Smooth muscle cell of the brain vasculature (primary cell): ENCODE data around the gene DLGAP3.

ENCODE experiments used
- DNase-seq: peaks from one replicate; pipeline ENCODE4 v3.0.0-alpha.2; 2012; ENCODE audit warnings: low read depth, low spot score

The DLGAP3 gene

GRCh38 chr1:34929853-34930701 lies 627 bp upstream of the DLGAP3 start:
- no peak for DNase-seq

- no peak for DNase-seq
These were observed 552 bp downstream of the DLGAP3 start for GRCh38 chr1:34928699-34929496.

- no peak for DNase-seq
These were observed 1.3 kb downstream of the DLGAP3 start for GRCh38 chr1:34928066-34928696.

GRCh38 chr1:34927316-34927715 lies 2.1 kb downstream of the DLGAP3 start:
- DNase-seq, result no peak

GRCh38 chr1:34926894-34927293 lies 2.6 kb downstream of the DLGAP3 start:
- DNase-seq, result no peak

- DNase-seq, result no peak
These were observed 3.3 kb downstream of the DLGAP3 start for GRCh38 chr1:34926156-34926555.

GRCh38 chr1:34925730-34926129 lies 3.7 kb downstream of the DLGAP3 start:
- DNase-seq, result no peak

GRCh38 chr1:34924759-34925555 lies 4.5 kb downstream of the DLGAP3 start:
- DNase-seq, result peak; percentile 28

- no peak for DNase-seq
These were observed 6.0 kb downstream of the DLGAP3 start for GRCh38 chr1:34923490-34923889.

GRCh38 chr1:34918977-34919561 lies 10.4 kb downstream of the DLGAP3 start:
- DNase-seq, result no peak

- no peak for DNase-seq
These were observed 11.0 kb downstream of the DLGAP3 start for GRCh38 chr1:34918386-34918976.

- DNase-seq, result no peak
These were observed 12.4 kb downstream of the DLGAP3 start for GRCh38 chr1:34917017-34917416.

- no peak for DNase-seq
These were observed 13.3 kb downstream of the DLGAP3 start for GRCh38 chr1:34916104-34916503.

GRCh38 chr1:34915521-34915920 lies 13.9 kb downstream of the DLGAP3 start:
- DNase-seq, result no peak

GRCh38 chr1:34914958-34915357 lies 14.5 kb downstream of the DLGAP3 start:
- no peak for DNase-seq

- DNase-seq, result no peak
These were observed 18.0 kb downstream of the DLGAP3 start for GRCh38 chr1:34911465-34911864.

- DNase-seq, result no peak
These were observed 19.0 kb downstream of the DLGAP3 start for GRCh38 chr1:34910425-34910824.

GRCh38 chr1:34908369-34908768 lies 21.1 kb downstream of the DLGAP3 start:
- DNase-seq, result no peak

- DNase-seq, result no peak
These were observed 21.9 kb downstream of the DLGAP3 start for GRCh38 chr1:34907487-34908090.

GRCh38 chr1:34906756-34907155 lies 22.7 kb downstream of the DLGAP3 start:
- DNase-seq, result no peak
